A549 (cell line): ENCODE measurements around the gene RANBP9.

Source experiments
- CEBPB ChIP-seq, 2 experiments: fragments of >200 bp in 1 of 2; sonication (Bioruptor Twin) in 1 of 2; formaldehyde crosslinking in 1 of 2; IDR thresholded peaks; 2 replicates each; pipeline ENCODE4 v1.6.1; 2012 to 2016
- CTCF ChIP-seq: fragments of >200 bp; sonication (Bioruptor Twin); formaldehyde crosslinking; IDR thresholded peaks from 3 replicates; pipeline ENCODE4 v1.5.1; 2016
- EP300 ChIP-seq, 2 experiments: fragments of >200 bp; sonication (Bioruptor Twin); formaldehyde crosslinking; IDR thresholded peaks; 2 replicates in 1 of 2; 3 replicates in 1 of 2; pipeline ENCODE4 v1.6.1; 2016 to 2017
- KDM1A ChIP-seq: fragments of 200-600 bp; sonication (generic); IDR thresholded peaks from 2 replicates; pipeline ENCODE4 v1.6.1; 2016; ENCODE audit warnings: low read depth, mild to moderate bottlenecking
- MAZ ChIP-seq: fragments of 150-350 bp; IDR thresholded peaks from 2 replicates; pipeline ENCODE4 v1.6.1; 2014; ENCODE audit warnings: antibody characterized with exemption, low read depth, low read length, borderline replicate concordance
- NR3C1 ChIP-seq: fragments of >200 bp; sonication (Bioruptor Twin); formaldehyde crosslinking; IDR thresholded peaks from 3 replicates; pipeline ENCODE4 v1.6.1; 2017
- PBX3 ChIP-seq: IDR thresholded peaks from 2 replicates; pipeline ENCODE4 v1.6.1; 2012
- POLR2A ChIP-seq: IDR thresholded peaks from 2 replicates; pipeline ENCODE4 v1.6.1; 2012; ENCODE audit warnings: mild to moderate bottlenecking, low read length
- RAD21 ChIP-seq, 2 experiments: fragments of >200 bp in 1 of 2; sonication (Bioruptor Twin) in 1 of 2; formaldehyde crosslinking in 1 of 2; IDR thresholded peaks in 1 of 2; conservative IDR thresholded peaks in 1 of 2; 2 replicates in 1 of 2; 3 replicates in 1 of 2; pipeline ENCODE4 v1.6.1; 2012 to 2018; ENCODE audit warnings: inconsistent platforms in 1 of 2
- RFX5 ChIP-seq: fragments of 450-650 bp; IDR thresholded peaks from 2 replicates; pipeline ENCODE4 v1.7.1; 2014; ENCODE audit warnings: antibody characterized with exemption, mild to moderate bottlenecking, moderate library complexity
- SMC3 ChIP-seq: fragments of >200 bp; sonication (Bioruptor Twin); formaldehyde crosslinking; IDR thresholded peaks from 3 replicates; pipeline ENCODE4 v1.6.1; 2018; ENCODE audit warnings: inconsistent platforms
- TFCP2L1 ChIP-seq: fragments of 250-450 bp; sonication (Bioruptor Pico); IDR thresholded peaks from 2 replicates; pipeline ENCODE4 v1.5.0; 2021; ENCODE audit warnings: mild to moderate bottlenecking
- ZNF302 ChIP-seq: fragments of 250-450 bp; sonication (Bioruptor Pico); IDR thresholded peaks from 2 replicates; pipeline ENCODE4 v1.9.0; 2021; ENCODE audit warnings: inconsistent platforms, mild to moderate bottlenecking, moderate library complexity

GRCh38 chr6:13725570-13725969 lies 13.9 kb upstream of the RANBP9 start:
- no peak for TF ChIP-seq RAD21 (conservative IDR thresholded peaks at IDR 0.05 in 1 of 2, IDR thresholded peaks at IDR 0.05 in 1 of 2)
- TF ChIP-seq PBX3: no peak
- no peak for TF ChIP-seq NR3C1
- no peak for TF ChIP-seq CTCF
- no peak for TF ChIP-seq KDM1A
- no peak for TF ChIP-seq POLR2A
- TF ChIP-seq TFCP2L1: no peak
- no peak for TF ChIP-seq SMC3
- TF ChIP-seq RFX5: no peak
- no peak for TF ChIP-seq EP300 (IDR thresholded peaks at IDR 0.05)
- TF ChIP-seq MAZ: no peak
- TF ChIP-seq CEBPB (IDR thresholded peaks at IDR 0.05): no peak
- no peak for TF ChIP-seq ZNF302 (CRISPR knock-in tag)
